Activated CD4-positive, alpha-beta T cell treated with anti-CD3 and anti-CD28 coated beads, Interleukin-10, Interleukin-2, amounts not matched to agents 100 ng/mL and 50 ng/mL, durations not matched to agents 16 hours and 8 hours (primary cell): ENCODE results near the gene ZNF507.
"Not testable (repeated sequence)": the region's sequence is repeated elsewhere in the genome, so short reads cannot be mapped to it uniquely, and the experiment has no call there.

Experiments
- DNase-seq: peaks from one replicate; pipeline ENCODE4 v3.0.0-alpha.2; 2020

Gene ZNF507

GRCh38 chr19:32372726-32373517 is 27.5 kb downstream of the ZNF507 start:
- DNase-seq = no peak

GRCh38 chr19:32373585-32374295 is 28.3 kb downstream of the ZNF507 start:
- no peak for DNase-seq

GRCh38 chr19:32374362-32374761 is 29.0 kb downstream of the ZNF507 start:
- not testable (repeated sequence) for DNase-seq

- DNase-seq = not testable (repeated sequence)
Observed at GRCh38 chr19:32377088-32377487, 31.7 kb downstream of the ZNF507 start.

- no peak for DNase-seq
Observed at GRCh38 chr19:32380269-32380668, 34.9 kb downstream of the ZNF507 start.

- no peak for DNase-seq
Observed at GRCh38 chr19:32387701-32388392, 42.4 kb downstream of the ZNF507 start.

GRCh38 chr19:32388393-32388855 is 43.0 kb downstream of the ZNF507 start:
- DNase-seq = no peak

- no peak for DNase-seq
Observed at GRCh38 chr19:32392901-32393300, 47.5 kb downstream of the ZNF507 start.

- DNase-seq = peak; percentile 7
Observed at GRCh38 chr19:32396046-32396652, 50.7 kb downstream of the ZNF507 start.

GRCh38 chr19:32397671-32398101 is 52.3 kb downstream of the ZNF507 start:
- DNase-seq = no peak

- no peak for DNase-seq
Observed at GRCh38 chr19:32401992-32402391, 56.6 kb downstream of the ZNF507 start.

GRCh38 chr19:32403291-32403995 is 58.0 kb downstream of the ZNF507 start:
- DNase-seq = no peak

- no peak for DNase-seq
Observed at GRCh38 chr19:32404213-32404932, 59.0 kb downstream of the ZNF507 start.

- no peak for DNase-seq
Observed at GRCh38 chr19:32404933-32405430, 59.6 kb downstream of the ZNF507 start.

- DNase-seq = peak; percentile 96
Observed at GRCh38 chr19:32405431-32406160, 60.2 kb downstream of the ZNF507 start, which contains the start of gene DPY19L3. TSS of gene DPY19L3 (plus strand) at chr19:32405770. CDS start at chr19:32408254, 2,484 bp downstream.

GRCh38 chr19:32406161-32407003 is 61.0 kb downstream of the ZNF507 start:
- DNase-seq = no peak

- DNase-seq = no peak
Observed at GRCh38 chr19:32407004-32407992, 61.9 kb downstream of the ZNF507 start.

GRCh38 chr19:32415246-32415645 is 69.8 kb downstream of the ZNF507 start:
- no peak for DNase-seq
